ENCODE data around the gene CYP4F8.
"Not testable (repeated sequence)": the region's sequence is repeated elsewhere in the genome, so short reads cannot be mapped to it uniquely, and the experiment has no call there.

CYP4F8 gene

GRCh38 chr19:15644066-15644741, 29.2 kb downstream of the CYP4F8 start:
- Mint-ChIP-seq H3K4me3 (no peak overlapping the region), H3K27me3 (ENCODE audit: low read depth) (no peaks in the 10 kb centered on the region), H3K9me3 (no peaks in the 10 kb centered on the region), H3K27ac (no peak overlapping the region), H3K36me3 (ENCODE audit: low read depth) (no peaks in the 10 kb centered on the region), H3K4me1 (ENCODE audit: low read depth) (no peaks in the 10 kb centered on the region)
- DNase-seq (ENCODE audit: low spot score), result no peak

- Mint-ChIP-seq H3K4me1 (ENCODE audit: low read depth) (no peaks in the 10 kb centered on the region), H3K27ac (no peak overlapping the region), H3K36me3 (ENCODE audit: low read depth) (no peaks in the 10 kb centered on the region), H3K4me3 (no peak overlapping the region), H3K27me3 (ENCODE audit: low read depth) (no peaks in the 10 kb centered on the region), H3K9me3 (no peaks in the 10 kb centered on the region)
- no peak for DNase-seq (ENCODE audit: low spot score)
Measured at GRCh38 chr19:15644816-15645215, 29.8 kb downstream of the CYP4F8 start.

- H3K4me3 Mint-ChIP-seq, result no peak overlapping the region
- H3K9me3 Mint-ChIP-seq, result no peaks in the 10 kb centered on the region
- no peaks in the 10 kb centered on the region for H3K4me1 Mint-ChIP-seq (ENCODE audit: low read depth)
- H3K27me3 Mint-ChIP-seq (ENCODE audit: low read depth), result peaks cover 5% of the 10 kb centered on the region
- H3K27ac Mint-ChIP-seq, result no peak overlapping the region
- no peak for DNase-seq (ENCODE audit: low spot score)
- H3K36me3 Mint-ChIP-seq (ENCODE audit: low read depth), result no peaks in the 10 kb centered on the region
Measured at GRCh38 chr19:15649526-15649925, 34.5 kb downstream of the CYP4F8 start.

- H3K9me3 Mint-ChIP-seq; H3K27ac Mint-ChIP-seq; DNase-seq (ENCODE audit: low spot score); H3K4me3 Mint-ChIP-seq; H3K27me3 Mint-ChIP-seq (ENCODE audit: low read depth); H3K4me1 Mint-ChIP-seq (ENCODE audit: low read depth); H3K36me3 Mint-ChIP-seq (ENCODE audit: low read depth): not testable (repeated sequence)
Measured at GRCh38 chr19:15650123-15650522, 35.1 kb downstream of the CYP4F8 start.

GRCh38 chr19:15651791-15652190, 36.8 kb downstream of the CYP4F8 start:
- Mint-ChIP-seq H3K36me3 (ENCODE audit: low read depth) (no peaks in the 10 kb centered on the region), H3K27ac (no peak overlapping the region), H3K9me3 (no peaks in the 10 kb centered on the region), H3K4me1 (ENCODE audit: low read depth) (no peaks in the 10 kb centered on the region), H3K27me3 (ENCODE audit: low read depth) (peaks cover 11% of the 10 kb centered on the region), H3K4me3 (no peak overlapping the region)
- no peak for DNase-seq (ENCODE audit: low spot score)

GRCh38 chr19:15652559-15653278, 37.7 kb downstream of the CYP4F8 start:
- Mint-ChIP-seq H3K4me3 (no peak overlapping the region), H3K9me3 (no peaks in the 10 kb centered on the region), H3K4me1 (ENCODE audit: low read depth) (no peaks in the 10 kb centered on the region), H3K36me3 (ENCODE audit: low read depth) (no peaks in the 10 kb centered on the region), H3K27ac (no peak overlapping the region), H3K27me3 (ENCODE audit: low read depth) (peaks cover 11% of the 10 kb centered on the region)
- DNase-seq (ENCODE audit: low spot score), result no peak

- H3K27me3 Mint-ChIP-seq (ENCODE audit: low read depth), result peaks cover 11% of the 10 kb centered on the region
- H3K36me3 Mint-ChIP-seq (ENCODE audit: low read depth), result no peaks in the 10 kb centered on the region
- no peaks in the 10 kb centered on the region for H3K9me3 Mint-ChIP-seq
- no peak overlapping the region for H3K4me3 Mint-ChIP-seq
- no peak for DNase-seq (ENCODE audit: low spot score)
- no peak overlapping the region for H3K27ac Mint-ChIP-seq
- H3K4me1 Mint-ChIP-seq (ENCODE audit: low read depth), result no peaks in the 10 kb centered on the region
Measured at GRCh38 chr19:15656467-15656866, 41.4 kb downstream of the CYP4F8 start.

- no peaks in the 10 kb centered on the region for H3K4me1 Mint-ChIP-seq (ENCODE audit: low read depth)
- H3K4me3 Mint-ChIP-seq, result no peak overlapping the region
- DNase-seq (ENCODE audit: low spot score), result no peak
- no peaks in the 10 kb centered on the region for H3K27me3 Mint-ChIP-seq (ENCODE audit: low read depth)
- H3K27ac Mint-ChIP-seq, result no peak overlapping the region
- H3K36me3 Mint-ChIP-seq (ENCODE audit: low read depth), result no peaks in the 10 kb centered on the region
- no peaks in the 10 kb centered on the region for H3K9me3 Mint-ChIP-seq
Measured at GRCh38 chr19:15663247-15663646, 48.2 kb downstream of the CYP4F8 start.

GRCh38 chr19:15666186-15666585, 51.2 kb downstream of the CYP4F8 start:
- no peaks in the 10 kb centered on the region for H3K4me1 Mint-ChIP-seq (ENCODE audit: low read depth)
- H3K9me3 Mint-ChIP-seq, result no peaks in the 10 kb centered on the region
- no peaks in the 10 kb centered on the region for H3K36me3 Mint-ChIP-seq (ENCODE audit: low read depth)
- no peaks in the 10 kb centered on the region for H3K27me3 Mint-ChIP-seq (ENCODE audit: low read depth)
- no peak overlapping the region for H3K27ac Mint-ChIP-seq
- DNase-seq (ENCODE audit: low spot score), result no peak
- H3K4me3 Mint-ChIP-seq, result no peak overlapping the region

- no peak overlapping the region for H3K4me3 Mint-ChIP-seq
- H3K27ac Mint-ChIP-seq, result no peak overlapping the region
- H3K27me3 Mint-ChIP-seq (ENCODE audit: low read depth), result no peaks in the 10 kb centered on the region
- no peaks in the 10 kb centered on the region for H3K9me3 Mint-ChIP-seq
- DNase-seq (ENCODE audit: low spot score), result no peak
- H3K4me1 Mint-ChIP-seq (ENCODE audit: low read depth), result no peaks in the 10 kb centered on the region
- H3K36me3 Mint-ChIP-seq (ENCODE audit: low read depth), result no peaks in the 10 kb centered on the region
Measured at GRCh38 chr19:15666883-15667282, 51.9 kb downstream of the CYP4F8 start.

GRCh38 chr19:15669440-15669839, 54.4 kb downstream of the CYP4F8 start:
- Mint-ChIP-seq H3K27ac (no peak overlapping the region), H3K9me3 (no peaks in the 10 kb centered on the region), H3K27me3 (ENCODE audit: low read depth) (no peaks in the 10 kb centered on the region), H3K4me1 (ENCODE audit: low read depth) (no peaks in the 10 kb centered on the region), H3K36me3 (ENCODE audit: low read depth) (no peaks in the 10 kb centered on the region), H3K4me3 (no peak overlapping the region)
- no peak for DNase-seq (ENCODE audit: low spot score)

- Mint-ChIP-seq H3K4me1 (ENCODE audit: low read depth) (no peaks in the 10 kb centered on the region), H3K36me3 (ENCODE audit: low read depth) (no peaks in the 10 kb centered on the region), H3K27ac (no peak overlapping the region), H3K27me3 (ENCODE audit: low read depth) (no peaks in the 10 kb centered on the region), H3K4me3 (no peak overlapping the region), H3K9me3 (no peaks in the 10 kb centered on the region)
- no peak for DNase-seq (ENCODE audit: low spot score)
Measured at GRCh38 chr19:15669891-15670290, 54.9 kb downstream of the CYP4F8 start.

GRCh38 chr19:15671237-15671821, 56.3 kb downstream of the CYP4F8 start:
- Mint-ChIP-seq H3K27me3 (ENCODE audit: low read depth) (no peaks in the 10 kb centered on the region), H3K36me3 (ENCODE audit: low read depth) (no peaks in the 10 kb centered on the region), H3K9me3 (no peaks in the 10 kb centered on the region), H3K4me3 (no peak overlapping the region), H3K4me1 (ENCODE audit: low read depth) (no peaks in the 10 kb centered on the region), H3K27ac (no peak overlapping the region)
- no peak for DNase-seq (ENCODE audit: low spot score)

GRCh38 chr19:15671891-15672579, 57.0 kb downstream of the CYP4F8 start:
- H3K4me1 Mint-ChIP-seq (ENCODE audit: low read depth), result no peaks in the 10 kb centered on the region
- no peak overlapping the region for H3K4me3 Mint-ChIP-seq
- no peaks in the 10 kb centered on the region for H3K36me3 Mint-ChIP-seq (ENCODE audit: low read depth)
- peaks cover 4% of the 10 kb centered on the region for H3K9me3 Mint-ChIP-seq
- H3K27ac Mint-ChIP-seq, result no peak overlapping the region
- no peak for DNase-seq (ENCODE audit: low spot score)
- H3K27me3 Mint-ChIP-seq (ENCODE audit: low read depth), result no peaks in the 10 kb centered on the region

All from T-helper 2 cell treated with Interferon-gamma antibody and Interleukin-4, amounts not matched to agents 5 μg/mL and 100 μg/mL, for 36 hours (primary cell).